K562 (cell line): Measurements from ENCODE around the gene ZDHHC16. TPM values are rescaled to one million over a fixed set of nuclear protein-coding genes. Genes with fewer than 3 reads are reported as not detected.

Source experiments
- ATAC-seq: fragments of 200-7000 bp; cut with Tn5 transposase; 3 replicates; pipeline ENCODE4 v1.9.1; 2020; ENCODE audit warnings: moderate library complexity
- BruUV-seq: library from RNA; stranded (reverse); fragments of 400-500 nt; replicated peaks from 2 replicates; lab custom pipeline; 2021; lab: Mats Ljungman, UMichigan
- CTCF ChIA-PET: fragments of 300-600 bp; formaldehyde crosslinking; extraction: SDS; loops from one replicate; lab custom pipeline; 2021; ENCODE audit warnings: low intra/inter-chr PET ratio; lab: Yijun Ruan, JAX
- POLR2A ChIA-PET: fragments of 300-600, 350-650 bp; sonication (Branson Sonifier 250); formaldehyde crosslinking; extraction: SDS; loops from one replicate; lab custom pipeline; 2021; ENCODE audit warnings: antibody characterized with exemption, inconsistent platforms; lab: Yijun Ruan, JAX
- DNase-seq, 4 experiments: peaks; one replicate each; pipeline versions ENCODE4 v3.0.0 to v3.0.0-alpha.2; 2011 to 2018; ENCODE audit warnings: low spot score in 3 of 4, mixed read lengths in 3 of 4; ENCODE audit errors: extremely low read depth in 1 of 4
- FAIRE-seq: peaks from 2 replicates; lab custom pipeline; 2011; peaks lifted over from hg19 to GRCh38; lab: Jason Lieb, UNC
- H2AFZ ChIP-seq: 2 replicates; pipeline ENCODE4 v1.6.0; 2011; ENCODE audit warnings: low read depth, low read length, control low read depth, inconsistent platforms
- H3K27ac ChIP-seq: fragments of 200-600 bp; 3 replicates; pipeline ENCODE4 v1.8.0; 2011; ENCODE audit warnings: low read depth, mild to moderate bottlenecking, control low read depth, inconsistent platforms, low read length, moderate library complexity, mixed read lengths; ENCODE audit errors: extremely low read depth
- H3K27me3 ChIP-seq, 2 experiments: fragments of 300-600 bp in 1 of 2; 2 replicates in 1 of 2; 3 replicates in 1 of 2; pipeline versions ENCODE4 v1.6.0 to v1.8.0; 2011; ENCODE audit warnings: inconsistent platforms in 2 of 2, low read length in 2 of 2, mild to moderate bottlenecking in 1 of 2, mixed read lengths in 1 of 2, moderate library complexity in 1 of 2; ENCODE audit not compliant: control insufficient read depth in 2 of 2, insufficient read depth in 2 of 2
- H3K36me3 ChIP-seq: fragments of 300-600 bp; 3 replicates; pipeline ENCODE4 v1.8.0; 2011; ENCODE audit warnings: mild to moderate bottlenecking, low read length, inconsistent platforms; ENCODE audit not compliant: control insufficient read depth, insufficient read depth
- H3K4me1 ChIP-seq, 2 experiments: fragments of 200-600 bp in 1 of 2; replicated peaks in 1 of 2; 2 replicates in 1 of 2; 3 replicates in 1 of 2; pipeline versions ENCODE4 v1.5.1 to v1.8.0; 2011; ENCODE audit warnings: inconsistent platforms in 2 of 2, low read length in 2 of 2, mild to moderate bottlenecking in 1 of 2, mixed read lengths in 1 of 2, moderate library complexity in 1 of 2; ENCODE audit not compliant: control insufficient read depth in 2 of 2, insufficient read depth in 2 of 2
- H3K4me2 ChIP-seq: 2 replicates; pipeline ENCODE4 v1.6.1; 2011; ENCODE audit warnings: low read length, control low read depth, inconsistent platforms, mixed read lengths; ENCODE audit not compliant: insufficient read depth
- H3K4me3 ChIP-seq: fragments of 200-600 bp; sonication (generic), shearing (Covaris generic); 2 replicates; pipeline ENCODE4 v1.5.1; 2016; ENCODE audit warnings: control low read depth, inconsistent platforms
- H3K79me2 ChIP-seq: fragments of 200-600 bp; 3 replicates; pipeline ENCODE4 v1.8.0; 2011; ENCODE audit warnings: low read length, inconsistent platforms; ENCODE audit not compliant: control insufficient read depth, insufficient read depth
- H3K9ac ChIP-seq, 2 experiments: 2 replicates each; pipeline versions ENCODE4 v1.6.0 to v1.6.1; 2011; ENCODE audit warnings: low read depth in 2 of 2, low read length in 2 of 2, control low read depth in 1 of 2, inconsistent platforms in 1 of 2, mild to moderate bottlenecking in 1 of 2, mixed read lengths in 1 of 2; ENCODE audit not compliant: insufficient read depth in 1 of 2
- H3K9me1 ChIP-seq: one replicate; pipeline ENCODE4 v1.6.0; 2011; ENCODE audit warnings: inconsistent platforms, mild to moderate bottlenecking, low read length, moderate library complexity; ENCODE audit not compliant: control insufficient read depth, insufficient read depth
- H3K9me3 ChIP-seq: replicated peaks from 2 replicates; pipeline ENCODE4 v1.5.1; 2011; ENCODE audit warnings: low read depth, low read length, inconsistent platforms; ENCODE audit not compliant: control insufficient read depth, insufficient read depth
- H4K20me1 ChIP-seq: replicated peaks from 2 replicates; pipeline ENCODE4 v1.6.1; 2011; ENCODE audit warnings: low read length, inconsistent platforms, mixed read lengths; ENCODE audit not compliant: control insufficient read depth, insufficient read depth
- ESRRA ChIP-seq: fragments of 450-650 bp; IDR thresholded peaks from 2 replicates; pipeline ENCODE4 v1.6.1; 2014; ENCODE audit warnings: low read depth, mild to moderate bottlenecking, moderate library complexity, borderline replicate concordance
- MAFF ChIP-seq: IDR thresholded peaks from 2 replicates; pipeline ENCODE4 v1.6.1; 2012; ENCODE audit warnings: low read length, improper control_type of control experiment
- PHF20 ChIP-seq: fragments of 450-650 bp; IDR thresholded peaks from 2 replicates; pipeline ENCODE4 v1.6.1; 2018; ENCODE audit not compliant: partially characterized antibody
- RAD51 ChIP-seq: fragments of 450-650 bp; IDR thresholded peaks from 2 replicates; pipeline ENCODE4 v1.7.1; 2016; ENCODE audit warnings: low read depth, mild to moderate bottlenecking, borderline replicate concordance
- WGBS: fragments of 100-300 bp; shearing (Covaris generic); methylation state at CpG from one replicate; pipeline ENCODE4 v1.1.6; 2016; ENCODE audit warnings: low coverage, mixed read lengths; ENCODE audit not compliant: insufficient coverage; ENCODE audit errors: missing lambda C conversion rate; 5-methylcytosine and 5-hydroxymethylcytosine counted together
- in situ Hi-C: fragments of 300-500 bp; cut with MboI; formaldehyde crosslinking; loops from 4 replicates; pipeline ENCODE4 v1.15.0; 2018; ENCODE audit warnings: inconsistent platforms, mixed read lengths
- intact Hi-C: fragments of 100-400 bp; cut with micrococcal nuclease; formaldehyde crosslinking; loops from 2 replicates; pipeline ENCODE4 v1.14.2; 2022
- polyA plus RNA-seq, 8 experiments: library from polyadenylated mRNA; depleted of rRNA in 4 of 8; stranded (reverse) in 5 of 8; unstranded in 3 of 8; fragments of >200 nt; fragmentation: Nextera tagmentation in 2 of 8; fragmentation: Illumina TruSeq in 1 of 8; extraction: Ambion mirVana in 2 of 8; extraction: Trizol in 1 of 8; gene quantifications; 2 replicates each; pipeline versions ENCODE4 v1.2.1 to v1.2.3, GENCODE V29; 2011 to 2014; ENCODE audit warnings: inconsistent platforms in 1 of 8, missing spikeins in 1 of 8
- total RNA-seq, 7 experiments: library from RNA; depleted of rRNA in 6 of 7; stranded (reverse); fragments of >200 nt in 6 of 7; fragmentation: Illumina TruSeq in 2 of 7; extraction: Trizol in 2 of 7; gene quantifications; 2 replicates each; pipeline versions ENCODE4 v1.2.1 to v1.2.3, GENCODE V29; 2011 to 2021; ENCODE audit warnings: low replicate concordance in 1 of 7

The ZDHHC16 gene
- total and polyA plus RNA-seq, 9 of the 15 experiments (the other 6 are each of a cell fraction or from before 2014, with no cell fraction given): 12.5 to 33.8 (median 21.3) TPM

DNA sequence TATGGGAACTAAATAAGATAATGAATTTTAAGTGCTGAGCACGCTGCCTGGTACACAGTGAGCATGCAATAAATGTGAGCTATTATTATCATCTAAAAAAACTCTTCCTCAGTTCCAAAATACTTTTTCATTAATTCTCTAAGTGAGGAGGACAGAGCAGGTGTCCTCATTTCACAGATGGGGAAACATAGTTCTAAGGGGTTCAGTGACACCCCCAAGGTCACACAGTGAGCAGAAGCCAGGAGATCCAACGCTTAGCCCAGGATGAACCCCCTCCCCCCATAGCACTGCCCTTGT, 38.1 kb upstream of the ZDHHC16 start:
- no peaks in the 10 kb centered on the region for H3K79me2 ChIP-seq
- TF ChIP-seq PHF20 (peak; percentile 9), RAD51 (no peak)
- ChIA-PET CTCF (interaction anchor here (1.1 to 1.5 kb wide), 2 partner anchors 146 to 205 kb away, joined by 7 to 10 read pairs; no protein-coding TSS in a partner anchor), POLR2A (interaction anchor here (0.6 kb wide), 1 partner anchor 155 kb away, joined by 3 read pairs; no protein-coding TSS in a partner anchor)
- 85% methylated on average over 2 of the region's 2 CpGs for WGBS
- FAIRE-seq (no peak), ATAC-seq (no peak), DNase-seq (no peak)
- H3K9me3 ChIP-seq: no peaks in the 10 kb centered on the region
- in situ Hi-C loops (no loop called here), intact Hi-C loops (loop anchor here (1.0 to 5.0 kb wide), 3 partner anchors 18 to 144 kb away; partner anchors contain the start of genes EXOSC1, PGAM1 and ZDHHC16)
- H3K4me1 ChIP-seq: peaks cover 18 to 20% of the 10 kb centered on the region in 2 experiments; a peak in 3 of 5 replicates
- H4K20me1 ChIP-seq: no peaks in the 10 kb centered on the region
- H3K4me2 ChIP-seq: no peak overlapping the region
- no peak overlapping the region; a peak in 1 of 4 replicates for H3K9ac ChIP-seq
- no peaks in the 10 kb centered on the region for H3K27me3 ChIP-seq
- no peaks in the 10 kb centered on the region for H3K36me3 ChIP-seq
- no peak overlapping the region for H3K4me3 ChIP-seq
- H2AFZ ChIP-seq: no peak overlapping the region
- no peak overlapping the region for H3K27ac ChIP-seq
- no TSS peak for BruUV-seq
- H3K9me1 ChIP-seq: no peaks in the 10 kb centered on the region

DNA sequence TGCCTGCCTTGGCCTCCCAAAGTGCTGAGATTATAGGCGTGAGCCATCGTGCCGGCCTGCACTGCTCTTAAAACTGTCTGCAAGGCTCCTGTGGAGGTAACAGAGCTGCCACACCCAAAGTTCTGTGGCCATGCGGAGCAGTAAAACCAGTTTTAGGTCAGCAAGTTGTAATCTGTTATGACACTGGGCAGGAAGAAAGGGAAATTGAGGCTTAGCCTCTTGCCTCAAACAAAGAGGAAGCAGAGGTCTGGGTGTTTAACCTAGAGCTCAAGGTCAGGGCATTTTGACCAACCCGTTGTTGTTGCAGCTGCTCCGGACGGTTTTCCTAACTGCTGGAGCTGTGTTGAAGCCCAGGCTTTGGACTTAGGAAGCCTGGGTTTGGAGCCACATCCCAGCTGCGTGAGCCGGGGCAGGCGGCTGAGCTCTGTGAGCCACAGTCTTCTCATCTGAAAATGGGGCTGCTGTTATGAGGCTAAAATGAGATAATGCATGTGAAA, 37.4 kb upstream of the ZDHHC16 start:
- ATAC-seq (no peak), DNase-seq (no peak), FAIRE-seq (no peak)
- Histone ChIP-seq H3K9me1 (no peaks in the 10 kb centered on the region), H3K27ac (no peak overlapping the region), H3K4me1 (peaks cover 18 to 22% of the 10 kb centered on the region in 2 experiments; a peak in 3 of 5 replicates), H2AFZ (peak overlapping the region; percentile 74), H3K4me3 (no peak overlapping the region), H3K9me3 (no peaks in the 10 kb centered on the region), H3K4me2 (no peak overlapping the region), H4K20me1 (no peaks in the 10 kb centered on the region), H3K9ac (peak overlapping the region in 1 of 2 experiments; percentile 58; a peak in 1 of 4 replicates), H3K79me2 (no peaks in the 10 kb centered on the region), H3K36me3 (no peaks in the 10 kb centered on the region), H3K27me3 (no peaks in the 10 kb centered on the region)
- ChIA-PET POLR2A (interaction anchor here (0.7 kb wide), 1 partner anchor 23 kb away, joined by 3 read pairs; no protein-coding TSS in a partner anchor), CTCF (no interaction called here)
- 58% methylated on average over 7 of the region's 10 CpGs for WGBS
- intact Hi-C loops: loop anchor here (5.0 kb wide), 1 partner anchor 144 kb away; no protein-coding TSS in a partner anchor
- BruUV-seq: no TSS peak
- in situ Hi-C loops: no loop called here
- TF ChIP-seq MAFF (no peak), ESRRA (0 out of 2 replicates have a peak, but pooled peaks have one; percentile 18)
